Upper lobe of left lung (tissue), 6 donors: ENCODE results near the gene SPATA32. TPM values are rescaled to one million over a fixed set of nuclear protein-coding genes. Genes with fewer than 3 reads are reported as not detected.
A peak's percentile ranks its signal among the peaks of the same experiment; 100 is the strongest.

Experiments
- ATAC-seq, 2 donors: fragments of 200-7000 bp; cut with Tn5 transposase; one replicate each; pipeline ENCODE4 v1.9.1; 2022; ENCODE audit warnings: mild to moderate bottlenecking in 2 of 2, moderate library complexity in 2 of 2; ENCODE audit not compliant: low FRiP score in 2 of 2
- DNase-seq, 2 donors: peaks; one replicate each; pipeline ENCODE4 v3.0.0-alpha.2; 2019 to 2020
- H3K27ac ChIP-seq, 4 donors: fragments of 200-600 bp; sonication (generic); one replicate each; pipeline ENCODE4 v1.5.1; 2016 to 2019
- H3K27me3 ChIP-seq, 4 donors: fragments of 200-600 bp; sonication (generic); one replicate each; pipeline ENCODE4 v1.5.1; 2017 to 2019
- H3K36me3 ChIP-seq, 4 donors: fragments of 200-600 bp; sonication (generic); one replicate each; pipeline ENCODE4 v1.5.1; 2016 to 2019
- H3K4me1 ChIP-seq, 4 donors: fragments of 200-600 bp; sonication (generic); one replicate each; pipeline ENCODE4 v1.5.1; 2018 to 2019
- H3K4me3 ChIP-seq, 4 donors: fragments of 200-600 bp; sonication (generic); one replicate each; pipeline ENCODE4 v1.5.1; 2017 to 2019; ENCODE audit warnings: mild to moderate bottlenecking in 2 of 4, moderate library complexity in 1 of 4
- H3K9me3 ChIP-seq, 4 donors: fragments of 200-600 bp; sonication (generic); one replicate each; pipeline ENCODE4 v1.5.1; 2018 to 2019
- CTCF ChIP-seq, 6 experiments: fragments of 450-650 bp in 4 of 6; fragments of 200-600 bp in 2 of 6; sonication (generic) in 2 of 6; IDR thresholded peaks; one replicate each; pipeline ENCODE4 v1.5.1; 2016 to 2019; ENCODE audit warnings: antibody characterized with exemption in 6 of 6
- EP300 ChIP-seq, 4 donors: sonication (generic); formaldehyde crosslinking; IDR thresholded peaks; one replicate each; pipeline ENCODE4 v1.5.1; 2017; ENCODE audit warnings: antibody characterized with exemption in 4 of 4, control low read depth in 2 of 4
- POLR2A ChIP-seq, 4 donors: fragments of 450-650 bp; IDR thresholded peaks; one replicate each; pipeline ENCODE4 v1.5.1; 2016 to 2017; ENCODE audit warnings: antibody characterized with exemption in 4 of 4, mild to moderate bottlenecking in 2 of 4
- POLR2AphosphoS5 ChIP-seq, 2 donors: sonication (generic); formaldehyde crosslinking; IDR thresholded peaks; one replicate each; pipeline ENCODE4 v1.5.1; 2017; ENCODE audit warnings: antibody characterized with exemption in 2 of 2
- WGBS, 2 donors: methylation state at CpG; one replicate each; pipeline ENCODE4 v1.1.5; 2017 to 2018; 5-methylcytosine and 5-hydroxymethylcytosine counted together
- total RNA-seq, 6 donors: library from RNA; depleted of rRNA in 4 of 6; stranded (reverse); fragments of >200 nt in 4 of 6; gene quantifications; one replicate each; pipeline versions ENCODE4 v1.1.0 to v1.2.1, GENCODE V29; 2016 to 2021
- donor health status: DM: no; HTN: no; CAD: no; lungs with moderate emphysema.
- donor health status: DM: no; HTN: yes; CAD: no; lungs with severe emphysema.

SPATA32 gene
- total RNA-seq, 6 donors from 2014 or later = 0.20 TPM; not detected in 5

- Histone ChIP-seq H3K36me3 (peaks cover under 1 to 48% (median 24%) of the 10 kb centered on the region in 4 donors), H3K4me1 (peaks cover 4 to 27% (median 9%) of the 10 kb centered on the region in 4 donors), H3K27ac (peak overlapping the region in 1 of 4 donors; percentile 46), H3K27me3 (no peaks in the 10 kb centered on the region), H3K9me3 (no peaks in the 10 kb centered on the region), H3K4me3 (no peak overlapping the region)
- TF ChIP-seq CTCF (IDR thresholded peaks at IDR 0.05) (peak; percentile 69 to 86 (median 78)), POLR2AphosphoS5 (IDR thresholded peaks at IDR 0.05) (no peak), EP300 (IDR thresholded peaks at IDR 0.05) (no peak)
- DNase-seq (peak in 1 of 2 donors; percentile 80), ATAC-seq (peak; percentile 47 to 81)
- 35 to 41% methylated on average over 10 to 15 of the region's 20 CpGs for WGBS, 2 donors
Measured at GRCh38 chr17:45235416-45236281, 26.2 kb downstream of the SPATA32 start.

DNA sequence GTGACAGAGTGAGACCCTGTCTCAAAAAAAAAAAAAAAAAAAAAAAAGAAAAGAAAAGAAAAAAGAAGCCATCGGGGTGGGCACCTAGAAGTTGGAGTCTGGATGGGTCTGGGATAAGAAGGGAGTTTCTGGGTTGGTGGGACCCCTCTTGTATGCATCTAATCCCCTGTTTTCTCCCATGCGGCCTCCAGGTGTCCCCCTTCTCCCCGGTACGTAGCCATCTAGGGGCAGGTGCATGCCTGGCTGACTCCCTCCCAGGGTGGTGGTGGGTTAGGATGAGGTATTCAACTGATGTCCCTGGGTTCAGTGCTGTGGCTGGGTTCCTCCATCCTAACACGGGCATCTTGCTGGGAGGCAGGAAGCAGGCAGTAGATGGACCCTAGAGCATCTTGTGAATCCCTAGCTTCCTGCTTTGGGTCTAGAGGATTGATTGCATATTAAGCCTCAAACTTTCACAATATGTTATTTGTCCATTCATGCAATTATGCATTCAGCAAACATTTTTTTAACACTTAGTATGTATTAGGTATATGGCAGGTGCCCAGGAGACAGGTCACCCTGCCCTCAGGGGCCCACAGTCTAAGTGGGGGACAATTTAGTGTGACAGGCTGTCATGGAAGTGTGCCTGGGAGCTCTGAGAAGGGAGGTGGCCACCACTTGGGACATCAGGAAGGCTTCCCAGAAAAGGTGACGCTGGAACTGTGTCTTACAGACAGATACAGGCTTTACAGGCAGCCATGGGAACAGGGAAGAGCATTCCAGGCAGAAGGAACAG is 27.1 kb downstream of the SPATA32 start:
- peaks cover 6 to 32% (median 17%) of the 10 kb centered on the region in 4 donors for H3K4me1 ChIP-seq
- peak overlapping the region in 1 of 4 donors; percentile 46 for H3K27ac ChIP-seq
- H3K9me3 ChIP-seq = no peaks in the 10 kb centered on the region
- ATAC-seq (no peak), DNase-seq (no peak)
- WGBS, 2 donors = 44% methylated on average over 6 of the region's 6 CpGs
- TF ChIP-seq POLR2AphosphoS5 (IDR thresholded peaks at IDR 0.05) = no peak
- TF ChIP-seq POLR2A (IDR thresholded peaks at IDR 0.05) = no peak
- no peak for TF ChIP-seq CTCF (IDR thresholded peaks at IDR 0.05)
- TF ChIP-seq EP300 (IDR thresholded peaks at IDR 0.05) = no peak
- peaks cover 0 to 40% (median 18%) of the 10 kb centered on the region in 4 donors for H3K36me3 ChIP-seq
- no peak overlapping the region for H3K4me3 ChIP-seq
- no peaks in the 10 kb centered on the region for H3K27me3 ChIP-seq

- no peak for ATAC-seq
- WGBS, 2 donors = 76 to 91% methylated on average over 6 to 8 of the region's 8 CpGs
- Histone ChIP-seq H3K27me3 (no peaks in the 10 kb centered on the region), H3K36me3 (peaks cover 0 to 27% (median 12%) of the 10 kb centered on the region in 4 donors), H3K4me3 (no peak overlapping the region), H3K4me1 (peaks cover 14 to 46% (median 31%) of the 10 kb centered on the region in 4 donors), H3K27ac (no peak overlapping the region), H3K9me3 (no peaks in the 10 kb centered on the region)
- TF ChIP-seq EP300 (IDR thresholded peaks at IDR 0.05) (no peak), POLR2A (IDR thresholded peaks at IDR 0.05) (no peak), POLR2AphosphoS5 (IDR thresholded peaks at IDR 0.05) (no peak), CTCF (IDR thresholded peaks at IDR 0.05) (no peak)
- DNase-seq = peak in 1 of 2 donors; percentile 22
Measured at GRCh38 chr17:45233423-45233924, 28.4 kb downstream of the SPATA32 start.

DNA sequence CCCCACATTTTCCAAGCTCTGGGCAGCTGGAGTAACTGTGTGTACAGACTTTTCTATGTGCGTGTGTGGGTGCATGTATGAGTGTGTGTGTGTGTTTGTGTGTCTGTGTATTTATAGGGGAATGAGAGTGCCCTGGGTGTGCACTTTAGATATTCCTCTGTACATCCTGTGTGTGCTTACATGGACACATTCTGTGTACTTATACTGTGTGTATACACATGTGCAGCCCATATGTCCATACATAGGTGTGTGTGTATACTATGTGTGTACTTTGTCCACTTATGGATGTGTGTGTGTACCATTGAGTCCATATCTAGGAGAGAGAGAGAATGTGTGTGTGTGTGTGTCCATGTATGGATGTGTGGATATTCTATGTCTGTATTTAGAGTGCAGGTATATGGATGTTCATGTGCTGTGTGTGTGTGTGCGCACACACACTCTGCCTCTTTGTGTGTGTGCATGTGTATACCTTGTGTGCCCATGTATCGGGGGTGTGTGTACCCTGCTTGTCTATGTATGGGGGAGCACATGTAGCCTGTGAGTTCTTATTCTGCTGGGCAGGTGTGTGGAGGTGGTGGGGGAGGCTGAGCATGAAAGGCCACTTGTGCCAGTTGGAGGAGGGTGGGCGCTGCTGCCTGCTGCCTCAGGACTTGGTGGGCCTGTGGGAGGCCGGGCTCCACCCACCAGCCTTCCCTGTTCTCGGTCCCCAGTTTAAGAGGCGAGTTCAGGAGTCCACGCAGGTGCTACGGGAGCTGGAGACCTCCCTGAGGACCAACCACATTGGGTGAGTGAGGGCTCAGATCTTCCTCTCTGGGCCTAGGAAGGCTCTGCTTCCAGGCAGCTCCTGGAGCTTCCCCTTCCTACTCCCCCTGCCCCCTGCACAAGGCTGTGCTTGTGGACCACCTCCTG is 29.1 kb downstream of the SPATA32 start:
- Histone ChIP-seq H3K4me1 (peaks cover 20 to 53% (median 38%) of the 10 kb centered on the region in 4 donors), H3K27ac (no peak overlapping the region), H3K4me3 (no peak overlapping the region), H3K27me3 (no peaks in the 10 kb centered on the region), H3K36me3 (peaks cover 0 to 25% (median 11%) of the 10 kb centered on the region in 4 donors), H3K9me3 (no peaks in the 10 kb centered on the region)
- ATAC-seq (no peak), DNase-seq (no peak)
- TF ChIP-seq EP300 (IDR thresholded peaks at IDR 0.05) = no peak
- no peak for TF ChIP-seq POLR2AphosphoS5 (IDR thresholded peaks at IDR 0.05)
- TF ChIP-seq POLR2A (IDR thresholded peaks at IDR 0.05) = no peak
- TF ChIP-seq CTCF (IDR thresholded peaks at IDR 0.05) = no peak
- WGBS, 2 donors = 90 to 92% methylated on average over 6 to 9 of the region's 9 CpGs
